CD4-positive, alpha-beta T cell treated with Interferon alpha-2 for 1 hour (primary cell): ENCODE results near the gene NFATC2IP.
A peak's percentile ranks its signal among the peaks of the same experiment; 100 is the strongest.
"Not testable (repeated sequence)": the region's sequence is repeated elsewhere in the genome, so short reads cannot be mapped to it uniquely, and the experiment has no call there.

Experiments used
- DNase-seq, 2 donors: peaks; one replicate each; pipeline ENCODE4 v3.0.0-alpha.2; 2020 to 2022

Gene NFATC2IP

GRCh38 chr16:28950648-28951409, at the start of gene NFATC2IP:
Gene NFATC2IP (plus strand): TSS chr16:28950937. CDS start chr16:28951012, 75 bp downstream.
- peak; percentile 100 for DNase-seq

GRCh38 chr16:28901862-28902261, 48.9 kb upstream of the NFATC2IP start:
- DNase-seq: no peak

DNA sequence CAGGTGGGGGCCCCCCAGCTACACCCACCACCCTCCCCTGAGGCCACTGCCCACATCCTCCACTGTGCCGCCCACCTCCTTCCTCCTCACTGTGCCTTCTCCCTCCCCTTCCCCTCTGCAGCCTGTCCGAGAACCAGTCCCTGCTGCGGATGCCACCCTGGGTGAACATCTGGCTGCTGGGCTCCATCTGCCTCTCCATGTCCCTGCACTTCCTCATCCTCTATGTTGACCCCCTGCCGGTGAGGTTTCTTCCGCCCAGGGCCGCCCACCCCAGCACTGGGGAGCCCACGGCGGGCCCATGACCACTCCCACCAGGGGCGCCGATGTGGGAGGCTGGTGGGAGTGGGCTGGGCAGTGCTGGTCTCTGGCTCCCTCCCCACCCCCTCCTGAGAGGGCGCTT, 47.8 kb upstream of the NFATC2IP start:
- DNase-seq: no peak

DNA sequence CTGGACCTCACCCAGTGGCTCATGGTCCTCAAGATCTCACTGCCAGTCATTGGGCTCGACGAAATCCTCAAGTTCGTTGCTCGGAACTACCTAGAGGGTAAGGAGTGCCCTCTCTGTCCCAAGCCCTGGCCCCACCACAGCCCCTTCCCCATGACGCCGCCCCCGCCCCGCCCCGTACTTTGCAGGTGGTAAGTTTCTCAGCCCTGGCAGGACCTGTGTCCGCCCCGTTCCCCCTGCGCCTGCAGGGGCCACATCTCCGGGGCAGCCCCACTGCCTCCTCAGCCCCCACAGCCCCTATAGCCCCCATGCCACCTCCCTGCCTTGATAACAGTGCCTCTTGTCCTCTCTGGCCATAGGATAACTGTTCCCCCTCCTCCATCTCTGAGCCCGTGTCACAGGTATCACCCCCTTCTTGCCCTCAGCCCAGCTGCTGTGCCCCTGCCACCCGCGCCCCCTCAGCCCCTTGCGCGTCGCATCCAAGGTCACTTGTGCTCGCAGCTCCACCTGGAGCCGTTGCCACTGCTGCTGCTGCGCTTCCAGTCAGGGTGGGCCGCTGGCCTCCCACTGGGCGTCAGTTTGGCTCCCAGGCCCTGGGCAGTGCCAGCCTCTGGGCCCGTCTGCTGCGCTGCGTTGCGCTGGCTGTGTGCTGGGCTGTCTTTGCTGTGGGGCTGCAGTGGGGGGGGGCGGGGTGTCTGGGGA, 47.2 kb upstream of the NFATC2IP start:
- DNase-seq: no peak

GRCh38 chr16:28904363-28904762, 46.4 kb upstream of the NFATC2IP start:
- DNase-seq: no peak

GRCh38 chr16:28904828-28905227, 45.9 kb upstream of the NFATC2IP start:
- no peak for DNase-seq

GRCh38 chr16:28905229-28905754, 45.4 kb upstream of the NFATC2IP start:
- no peak for DNase-seq

- no peak for DNase-seq
Measured at GRCh38 chr16:28905800-28906372, 44.9 kb upstream of the NFATC2IP start.

- DNase-seq: no peak
Measured at GRCh38 chr16:28910086-28911031, 40.4 kb upstream of the NFATC2IP start.

GRCh38 chr16:28912558-28912957, 38.2 kb upstream of the NFATC2IP start:
- DNase-seq: no peak

DNA sequence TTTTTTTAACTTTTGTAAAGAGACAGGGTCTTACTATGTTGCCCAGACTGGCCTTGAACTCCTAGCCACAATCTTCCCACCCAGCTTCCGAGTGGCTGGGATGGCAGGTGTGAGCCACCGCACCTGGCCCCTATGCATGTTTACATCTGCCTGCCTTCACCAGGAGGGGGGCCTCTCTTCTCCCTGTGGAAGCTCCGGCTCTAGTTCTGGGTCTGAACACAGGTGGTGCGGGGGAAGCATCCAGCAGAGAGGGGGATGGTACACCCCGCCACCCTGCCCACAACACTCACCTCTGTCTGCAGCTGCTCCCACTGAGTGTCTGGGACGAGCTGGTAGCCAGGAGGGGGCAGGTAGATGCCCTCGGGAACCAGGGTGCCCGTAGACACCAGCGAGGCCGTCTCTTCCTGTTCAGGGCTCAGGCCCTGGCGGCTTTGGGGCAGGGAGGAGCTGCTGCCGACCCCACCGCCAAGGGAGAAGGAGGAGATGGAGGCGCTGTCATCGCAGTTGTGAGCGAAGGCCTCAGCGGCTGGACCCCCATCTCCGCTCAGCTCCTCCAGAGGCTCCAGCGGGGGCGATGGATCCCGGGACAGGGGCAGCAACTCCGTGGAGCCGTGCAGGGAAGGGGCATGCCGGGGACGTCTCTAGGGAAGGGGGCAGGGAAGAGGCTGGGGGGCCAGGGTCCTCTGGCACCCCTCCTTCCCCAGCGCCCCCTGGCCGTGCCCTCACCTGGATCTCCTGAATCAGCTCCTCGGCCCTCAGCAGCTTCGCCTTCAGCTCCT, 36.6 kb upstream of the NFATC2IP start:
- no peak for DNase-seq

DNA sequence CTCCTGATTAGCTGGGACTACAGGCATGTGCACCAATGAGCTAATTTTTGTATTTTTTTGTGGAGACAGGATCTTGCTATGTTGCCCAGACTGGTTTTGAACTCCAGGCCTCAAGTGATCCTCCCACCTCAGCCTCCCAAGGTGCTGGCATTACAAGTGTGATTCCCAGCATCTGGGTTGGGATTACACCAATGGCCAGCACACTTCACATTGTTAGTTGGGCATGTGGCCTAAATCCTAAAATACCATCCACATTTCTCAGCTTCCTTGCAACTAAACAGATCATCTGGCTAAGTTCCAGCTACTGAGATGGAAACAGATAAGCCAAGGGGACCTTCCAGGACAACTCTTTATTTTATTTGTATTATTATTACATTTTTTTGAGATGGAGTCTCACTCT, 35.6 kb upstream of the NFATC2IP start:
- DNase-seq: no peak

- no peak for DNase-seq
Measured at GRCh38 chr16:28917095-28917494, 33.6 kb upstream of the NFATC2IP start.

DNA sequence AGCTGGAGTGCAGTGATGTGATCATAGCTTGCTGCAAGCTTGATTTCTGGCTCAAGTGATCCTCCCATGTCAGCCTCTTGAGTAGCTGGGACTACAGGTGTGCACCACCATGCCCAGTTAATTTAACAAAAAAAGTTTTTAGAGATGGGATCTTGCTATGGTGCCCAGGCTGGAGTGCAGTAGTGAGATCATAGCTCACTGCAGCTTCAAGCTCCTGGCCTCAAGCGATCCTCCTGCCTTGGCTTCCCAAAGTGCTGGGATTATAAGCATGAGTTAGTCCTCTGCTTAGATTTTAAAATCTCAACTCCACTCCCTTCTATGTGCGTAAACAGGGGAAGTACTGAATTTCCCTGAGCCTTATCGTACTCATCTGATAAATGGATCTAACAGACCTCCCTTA, 32.0 kb upstream of the NFATC2IP start:
- no peak for DNase-seq

DNA sequence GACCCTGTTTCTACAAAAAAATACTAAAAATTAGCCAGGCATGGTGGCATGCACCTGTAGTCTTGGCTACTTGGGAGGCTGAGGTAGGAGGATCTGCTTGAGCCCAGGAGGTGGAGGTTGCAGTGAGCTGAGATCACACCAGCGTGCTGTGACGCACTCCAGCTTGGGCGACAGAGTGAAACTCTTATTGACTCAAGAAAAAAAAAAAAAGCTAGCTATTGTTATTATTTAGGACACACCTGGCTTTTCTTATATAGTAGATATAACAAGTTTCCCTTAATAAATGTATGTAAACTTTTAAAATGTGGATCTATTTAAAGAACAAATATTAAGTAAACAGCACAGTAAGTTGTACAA, 27.5 kb upstream of the NFATC2IP start:
- DNase-seq: peak in 1 of 2 donors; percentile 14

DNA sequence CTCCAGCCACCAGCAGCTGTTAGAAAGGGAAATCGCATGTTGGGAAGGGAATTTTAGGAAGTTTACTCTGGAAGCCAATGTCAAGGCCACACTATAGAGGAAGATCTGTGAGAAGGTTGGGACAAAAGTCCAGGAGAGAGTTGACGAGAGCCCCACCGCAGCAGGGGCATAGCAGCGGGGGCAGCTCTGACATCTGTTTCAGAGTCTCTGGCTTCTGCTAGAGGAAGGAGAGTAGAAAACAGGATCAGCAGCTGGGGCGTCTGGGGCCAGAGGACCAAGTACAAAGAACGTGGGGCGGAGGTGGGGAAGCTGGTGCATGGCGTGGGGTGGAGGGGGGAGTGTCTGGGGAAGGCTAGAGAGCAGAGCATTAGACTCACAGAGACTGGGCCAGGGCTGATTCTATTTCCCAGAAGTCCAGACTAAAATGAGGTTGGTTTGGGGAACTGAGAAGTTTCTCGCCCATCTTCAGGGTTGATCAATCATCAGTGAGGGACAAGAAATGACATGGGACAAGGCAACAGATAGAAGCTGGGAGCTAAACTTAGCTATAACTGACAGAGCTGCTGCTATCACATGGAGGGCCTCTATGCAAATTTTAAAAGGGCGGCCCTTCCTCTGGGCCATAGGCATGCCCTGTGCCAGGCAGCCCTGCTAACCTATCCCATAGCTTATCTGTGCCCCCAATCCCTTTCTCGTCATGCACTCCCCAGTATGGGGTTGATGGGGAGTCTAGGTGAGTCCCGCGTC, 26.9 kb upstream of the NFATC2IP start:
- peak; percentile 12 to 78 for DNase-seq

DNA sequence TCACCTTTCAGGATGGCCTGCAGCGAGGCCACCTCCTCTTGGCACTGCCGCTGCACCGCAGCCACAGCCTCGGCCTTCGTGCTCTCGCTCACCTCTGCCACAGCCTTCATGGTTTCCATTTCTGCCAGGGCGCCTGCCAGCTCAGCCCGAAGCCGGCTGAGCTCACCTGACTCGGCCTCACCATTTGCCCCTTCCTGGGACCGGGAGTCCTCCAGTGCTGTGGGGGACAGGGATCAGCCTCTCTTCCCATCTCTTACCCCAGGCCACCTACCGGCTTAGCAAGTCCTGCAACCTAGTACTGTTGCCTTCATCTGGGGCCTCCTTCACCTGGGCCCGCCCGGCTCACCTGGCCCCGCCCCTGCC, 26.4 kb upstream of the NFATC2IP start:
- DNase-seq: no peak

DNA sequence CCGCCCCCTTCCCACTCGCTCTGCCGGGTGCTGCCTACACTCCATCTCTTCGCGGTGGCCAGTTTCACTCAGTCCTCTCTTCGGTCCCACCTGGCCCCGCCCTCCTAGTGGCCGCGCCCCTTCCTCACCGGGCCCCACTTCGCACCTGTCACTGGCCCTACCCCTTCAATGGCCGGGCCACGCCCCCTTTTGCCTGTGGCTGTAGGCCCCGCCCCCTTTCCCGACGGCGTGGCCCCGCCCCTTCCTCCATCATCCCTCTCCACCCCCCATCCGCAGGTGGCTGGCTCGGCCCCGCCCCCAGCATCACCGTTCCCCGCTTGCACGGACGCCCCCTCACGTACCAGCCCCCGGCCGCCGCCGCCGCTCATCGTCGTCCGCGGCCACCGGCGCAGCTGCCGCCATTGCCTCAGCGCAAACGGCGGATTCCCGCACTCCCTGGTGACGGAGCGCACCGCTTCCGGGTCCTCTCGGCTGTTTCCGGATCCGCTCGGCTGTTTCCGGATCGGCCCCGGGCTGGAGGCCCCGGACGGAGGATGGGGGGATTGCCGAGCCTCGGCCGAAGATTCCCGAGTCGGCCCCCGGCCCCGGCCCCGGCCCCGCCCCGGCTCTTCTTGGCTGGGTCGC, 25.9 kb upstream of the NFATC2IP start, which contains the start of gene RABEP2:
RABEP2 (minus strand) TSS at position 477 of the 624 bp plus-strand sequence; CDS start at position 402, 75 bp downstream.
- peak; percentile 94 to 95 for DNase-seq

- DNase-seq: peak; percentile 82 to 83
Measured at GRCh38 chr16:28925386-28926228, 25.1 kb upstream of the NFATC2IP start.

DNA sequence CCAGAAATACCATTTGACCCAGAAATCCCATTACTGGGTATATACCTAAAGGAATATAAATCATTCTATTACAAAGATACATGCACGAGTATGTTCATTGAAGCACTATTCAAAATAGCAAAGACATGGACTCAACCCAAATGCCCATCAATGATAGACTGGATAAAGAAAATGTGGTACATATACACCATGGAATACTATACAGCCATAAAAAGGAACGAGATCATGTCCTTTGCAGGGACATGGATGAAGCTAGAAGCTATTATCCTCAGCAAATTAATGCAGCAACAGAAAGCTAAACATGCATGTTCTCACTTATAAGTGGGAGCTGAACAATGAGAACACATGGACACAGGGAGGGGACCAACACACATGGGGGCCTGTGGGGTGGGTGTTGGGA, 24.5 kb upstream of the NFATC2IP start:
- DNase-seq: not testable (repeated sequence)
